Left hindlimb (tissue), 1 donor: ENCODE measurements around the gene C2orf81.
A peak's percentile ranks its signal among the peaks of the same experiment; 100 is the strongest.
"Not testable (repeated sequence)": the region's sequence is repeated elsewhere in the genome, so short reads cannot be mapped to it uniquely, and the experiment has no call there.

Experiments used
- DNase-seq: peaks from one replicate; pipeline ENCODE4 v3.0.0-alpha.2; 2018

C2orf81 gene

DNA sequence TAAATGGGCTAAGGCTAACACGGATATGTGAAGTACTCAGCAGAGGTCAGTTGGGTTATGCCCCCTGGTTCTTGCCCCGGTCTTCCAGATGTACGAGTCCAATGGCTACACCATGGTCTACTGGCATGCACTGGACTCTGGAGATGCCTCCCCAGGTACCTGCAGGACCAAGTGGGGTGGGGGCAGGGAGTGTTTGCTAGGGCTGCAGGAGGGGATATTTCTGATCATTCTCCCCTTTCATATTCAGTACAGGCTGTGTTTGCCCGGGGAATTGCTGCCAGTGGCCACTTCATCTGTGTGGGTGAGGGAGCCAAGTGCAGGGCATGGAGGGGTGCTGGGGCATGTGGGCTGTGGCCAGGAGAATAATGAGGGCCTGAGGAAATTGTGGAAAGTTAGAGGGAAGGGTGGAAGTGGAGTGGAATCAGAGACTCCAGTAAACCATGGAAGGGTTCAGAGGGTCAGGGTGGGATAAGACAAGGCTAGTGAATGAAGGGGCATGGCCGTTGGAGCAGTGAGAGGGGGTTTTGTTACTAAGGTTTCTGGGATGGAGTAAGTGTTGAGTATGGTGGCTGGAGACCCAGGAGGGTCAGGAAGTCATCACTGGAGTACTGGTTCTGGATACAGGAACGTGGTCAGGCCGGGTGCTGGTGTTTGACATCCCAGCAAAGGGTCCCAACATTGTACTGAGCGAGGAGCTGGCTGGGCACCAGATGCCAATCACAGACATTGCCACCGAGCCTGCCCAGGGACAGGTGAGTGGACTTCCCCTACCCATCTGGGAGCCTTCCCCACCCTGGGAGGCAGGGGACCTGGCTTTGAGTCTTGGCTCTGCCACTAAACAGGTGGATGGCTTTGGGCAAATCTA lies 2.0 kb upstream of the C2orf81 start:
- no peak for DNase-seq

DNA sequence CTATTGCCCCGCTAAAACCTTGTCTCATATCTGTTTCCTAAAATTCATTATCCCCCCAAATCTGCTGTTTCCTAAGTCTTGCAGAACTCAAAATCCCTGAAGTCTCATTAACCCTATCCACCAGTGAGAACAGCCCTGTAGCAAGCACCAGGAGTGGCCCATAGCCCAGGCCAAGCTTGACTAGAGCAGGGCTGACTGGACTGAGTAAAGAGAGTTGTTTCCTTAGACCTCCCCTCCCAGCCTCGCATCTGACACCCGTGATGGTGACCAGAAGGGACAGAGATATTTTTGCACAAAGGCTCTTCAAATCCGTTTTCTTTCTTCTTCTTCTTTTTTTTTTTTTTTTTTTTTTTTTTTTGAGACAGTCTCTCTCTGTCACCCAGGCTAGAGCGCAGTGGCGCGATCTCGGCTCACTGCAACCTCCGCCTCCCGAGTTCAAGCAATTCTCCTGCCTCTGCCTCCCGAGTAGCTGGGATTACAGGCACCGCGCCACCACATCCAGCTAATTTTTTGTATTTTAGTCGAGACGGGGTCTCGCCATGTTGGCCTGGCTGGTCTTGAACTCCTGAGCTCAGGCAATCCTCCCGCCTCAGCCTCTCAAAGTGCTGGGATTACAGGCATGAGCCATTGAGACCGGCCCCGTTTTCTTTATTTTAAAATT lies 846 bp downstream of the C2orf81 start:
- DNase-seq = not testable (repeated sequence)

DNA sequence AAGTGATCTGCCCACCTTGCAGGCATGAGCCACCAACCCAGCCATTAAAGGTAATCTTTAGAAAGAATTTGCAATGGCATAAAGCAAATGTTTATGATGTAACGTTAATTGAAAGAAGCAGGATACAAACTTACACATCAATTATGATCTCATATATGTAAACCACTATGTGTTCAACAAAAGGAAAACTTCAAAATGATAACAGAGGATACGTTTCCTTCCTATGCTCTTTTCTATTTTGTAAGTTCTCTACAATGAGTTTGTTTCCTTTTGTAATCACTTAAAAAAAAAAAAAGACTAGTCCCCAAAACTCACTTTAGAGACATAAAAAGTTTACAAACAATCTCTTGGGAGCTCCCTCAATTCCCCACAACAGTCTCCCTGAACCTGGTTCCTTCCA lies 1.4 kb downstream of the C2orf81 start:
- no peak for DNase-seq

DNA sequence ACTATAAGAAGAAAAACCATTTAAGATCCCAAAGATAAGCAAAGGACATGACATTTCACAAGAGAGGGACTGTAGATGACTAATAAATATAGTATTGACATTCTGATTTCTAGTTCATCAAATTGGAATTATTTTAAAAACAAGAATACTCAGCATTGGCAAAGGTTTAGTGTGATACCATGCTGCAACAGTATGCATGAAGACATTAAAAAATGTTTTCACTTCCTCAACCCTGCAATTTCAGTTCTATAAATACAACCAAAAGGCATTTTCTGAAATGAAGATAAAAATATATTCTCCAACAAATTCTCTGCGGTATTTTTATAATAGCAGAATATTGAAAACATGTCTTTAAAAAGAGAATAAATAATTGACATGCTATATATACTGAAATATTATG lies 2.1 kb downstream of the C2orf81 start:
- no peak for DNase-seq

DNA sequence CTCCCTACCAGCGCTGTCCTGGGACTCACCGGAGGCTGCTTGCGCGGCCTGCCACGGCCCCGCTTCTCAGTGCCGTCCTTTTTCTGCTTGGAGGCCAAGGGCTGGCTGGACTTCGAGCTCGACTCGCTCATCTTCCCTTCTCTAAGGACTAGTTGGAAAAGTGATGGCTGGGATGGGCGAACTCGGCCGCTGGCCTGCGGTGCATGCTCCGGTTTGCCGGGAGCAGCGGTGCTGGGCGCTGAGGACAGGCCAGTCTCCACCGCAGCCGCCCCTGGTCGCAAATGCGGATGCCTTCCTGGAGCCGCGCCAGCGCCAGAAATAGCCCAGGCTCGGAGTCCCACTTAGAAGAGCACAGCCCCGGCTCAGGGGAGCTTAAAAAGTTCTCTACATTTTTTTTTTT lies 3.1 kb downstream of the C2orf81 start:
- no peak for DNase-seq

DNA sequence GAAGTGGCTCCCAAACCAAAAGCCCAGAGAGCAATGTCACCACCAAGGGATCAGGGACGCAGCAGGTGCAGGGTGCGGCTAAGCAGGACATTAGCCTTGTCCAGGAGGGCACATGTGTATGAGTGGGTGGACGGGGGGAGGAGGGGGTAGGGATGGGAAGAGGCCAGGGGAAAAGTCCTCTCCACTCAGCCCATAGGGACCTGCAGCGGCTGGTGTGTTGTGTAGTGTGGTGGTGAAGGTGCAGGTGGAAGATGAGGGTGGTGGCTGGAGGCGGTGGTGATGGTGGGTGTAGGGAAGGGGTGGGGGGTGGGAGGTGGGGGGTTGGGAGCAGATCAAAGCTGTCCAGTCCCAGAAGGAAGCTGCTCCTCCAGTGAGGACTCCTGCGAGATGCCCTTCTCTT lies 3.7 kb downstream of the C2orf81 start:
- DNase-seq = no peak

DNA sequence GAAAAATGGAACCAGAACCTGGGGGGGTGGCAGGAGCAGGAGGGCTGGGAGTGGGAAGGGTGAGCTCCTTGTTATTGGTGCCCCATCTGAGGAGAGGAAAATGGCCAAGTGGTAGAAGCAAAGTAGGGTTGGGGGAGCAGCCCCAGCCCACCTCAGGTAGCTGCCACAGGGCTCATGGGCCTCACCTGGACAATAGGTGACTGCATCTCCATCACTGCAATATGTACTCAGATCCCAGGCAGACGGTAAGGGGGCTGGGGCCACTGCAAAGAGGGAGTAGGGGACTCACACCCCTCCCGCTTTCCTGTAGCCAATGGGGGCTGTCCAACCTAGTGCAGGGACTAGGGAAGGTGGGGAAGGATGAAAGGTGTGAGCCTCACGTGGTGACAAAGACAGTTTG lies 4.2 kb downstream of the C2orf81 start:
- DNase-seq = no peak

DNA sequence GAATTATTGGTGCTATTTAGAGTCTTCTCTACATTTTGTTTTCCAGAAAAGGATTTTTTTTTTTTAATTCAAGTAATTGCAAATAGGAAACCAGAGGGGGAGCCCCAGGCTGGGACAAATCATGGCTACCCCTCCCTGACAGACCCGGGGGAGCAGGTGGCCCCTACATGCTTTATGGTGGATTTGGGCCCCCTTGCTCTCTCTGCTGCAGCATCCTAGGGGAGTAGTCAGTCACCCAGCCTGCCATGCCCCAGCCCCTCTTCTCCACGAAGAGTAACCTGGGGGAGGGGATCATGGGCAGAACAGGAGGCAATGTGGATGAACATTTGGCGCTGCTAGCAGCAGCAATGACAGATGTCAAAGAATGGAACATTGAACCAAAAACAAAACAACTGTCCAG lies 4.6 kb downstream of the C2orf81 start:
- no peak for DNase-seq

DNA sequence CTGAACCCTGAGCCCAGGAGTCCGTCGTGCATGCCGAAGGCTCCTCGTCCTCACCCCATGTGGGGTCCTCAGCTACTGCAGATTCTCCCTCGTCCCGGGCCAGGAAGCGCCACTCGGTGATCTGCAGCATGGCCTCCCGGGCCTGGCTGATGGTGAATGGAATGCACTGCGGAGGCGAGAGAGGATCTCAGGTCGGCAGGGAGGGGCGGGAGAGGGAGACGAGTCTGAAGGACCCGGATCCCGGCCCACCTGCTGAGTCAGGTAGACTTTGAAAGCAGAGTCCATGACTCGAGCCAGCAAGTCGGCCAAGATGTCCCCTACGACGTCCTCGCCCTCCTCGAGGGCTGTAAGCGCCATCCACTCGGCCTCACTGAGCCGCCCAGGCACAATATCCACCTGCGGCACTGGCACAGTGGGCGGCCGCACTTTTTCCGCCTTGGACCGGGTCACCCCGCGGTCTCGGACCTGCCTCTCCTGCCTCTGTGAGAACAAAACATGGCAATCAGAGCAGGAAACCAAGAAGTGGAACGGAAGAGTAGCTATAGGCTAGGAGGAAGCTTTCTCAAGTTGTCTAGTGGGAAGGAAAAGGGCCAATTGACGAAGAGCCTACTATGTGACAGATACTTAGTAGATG lies 5.5 kb downstream of the C2orf81 start:
- no peak for DNase-seq

DNA sequence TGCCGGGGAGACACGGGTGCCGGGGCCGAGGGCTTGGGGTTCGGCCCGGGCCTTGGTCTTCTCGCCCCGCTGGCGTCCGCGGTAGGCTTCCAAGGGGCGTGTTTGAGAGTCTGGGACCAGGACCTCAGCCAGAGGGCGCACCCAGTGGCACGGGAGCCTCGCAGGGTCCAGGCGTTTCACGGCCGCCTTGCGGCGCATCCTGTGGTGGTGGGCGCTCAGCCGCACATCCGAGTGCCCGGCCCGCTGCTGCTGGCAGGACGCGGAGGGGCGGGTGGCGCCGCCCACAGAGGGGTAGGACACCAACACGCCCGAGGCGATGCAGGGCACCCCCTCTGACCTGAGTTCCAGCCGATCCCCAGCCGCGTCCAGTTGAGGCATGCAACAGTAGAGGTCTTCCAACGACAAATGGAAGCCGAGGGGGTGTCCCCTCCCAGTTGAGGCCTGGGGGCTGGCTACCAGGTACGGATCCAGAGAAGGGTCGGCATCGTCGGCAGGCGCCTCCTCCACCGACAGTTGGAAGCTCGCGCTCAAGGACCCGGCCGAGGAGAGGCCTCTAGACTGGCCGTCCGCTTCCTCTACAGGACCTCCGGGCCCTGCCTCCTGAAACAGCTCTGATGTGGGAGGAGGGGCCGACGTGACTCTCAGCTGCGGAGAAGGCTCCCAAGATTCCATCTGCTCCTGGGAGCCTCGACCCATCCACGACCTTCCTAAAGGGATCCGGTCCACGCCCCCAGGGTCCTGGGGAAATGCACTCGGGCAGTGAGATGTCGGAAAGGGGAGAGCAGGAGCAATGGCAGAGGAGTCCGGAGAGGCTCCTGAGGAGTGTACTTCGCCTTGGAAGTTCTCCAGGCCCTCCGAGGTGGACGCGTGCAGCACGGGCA lies 6.3 kb downstream of the C2orf81 start:
- DNase-seq = peak; percentile 77

DNA sequence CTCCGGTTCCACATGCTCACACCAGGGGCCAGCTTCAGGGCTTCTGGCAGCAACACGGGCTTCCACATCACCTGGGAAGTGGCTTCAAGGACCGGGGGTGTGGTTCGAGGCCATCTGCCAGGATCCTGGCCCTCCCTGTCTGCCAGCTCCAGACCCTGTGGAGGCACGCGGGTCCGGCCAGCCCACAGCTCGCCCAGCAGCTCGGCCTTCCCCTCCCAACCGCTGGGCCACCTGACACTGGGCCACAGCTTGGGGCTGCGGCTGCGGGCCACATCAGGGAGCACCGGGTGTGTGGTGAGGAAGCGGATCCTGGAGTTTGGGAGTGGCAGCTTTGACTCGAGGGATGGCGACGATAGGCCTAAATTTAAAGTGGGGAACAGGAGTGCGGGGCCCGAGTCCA lies 7.0 kb downstream of the C2orf81 start:
- no peak for DNase-seq

DNA sequence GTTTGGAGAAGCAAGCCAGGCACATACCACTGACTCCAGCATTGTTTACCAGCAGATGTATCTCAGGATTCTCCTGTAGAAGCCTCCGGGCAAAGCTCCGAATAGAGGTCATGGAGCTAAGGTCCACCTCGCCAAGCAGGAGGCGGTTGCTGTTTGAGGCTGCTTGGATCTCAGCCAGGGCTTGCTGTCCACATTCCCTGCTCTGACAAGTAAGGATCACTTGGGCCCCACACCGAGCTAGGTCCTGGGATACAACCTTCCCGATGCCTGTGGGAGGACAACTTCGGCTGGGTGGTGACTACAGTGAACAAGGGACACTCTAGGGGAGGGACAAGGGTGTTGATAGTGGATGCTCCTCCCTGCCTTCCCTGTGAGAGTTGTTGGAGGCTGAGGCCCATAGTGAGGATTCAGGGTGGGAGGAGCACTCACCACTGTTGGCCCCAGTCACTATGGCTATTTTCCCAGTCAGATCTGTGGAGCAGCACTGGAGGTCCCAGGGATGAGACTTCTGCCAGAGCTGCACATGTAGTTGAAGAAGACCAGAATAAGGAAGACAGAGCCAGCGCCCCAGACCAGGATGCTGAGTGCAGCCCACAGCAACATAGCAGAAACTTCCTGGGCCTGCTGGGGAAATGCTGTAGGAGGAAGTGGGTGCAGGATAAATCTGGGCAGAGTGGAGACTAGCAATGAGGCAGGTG lies 8.3 kb downstream of the C2orf81 start:
- no peak for DNase-seq

DNA sequence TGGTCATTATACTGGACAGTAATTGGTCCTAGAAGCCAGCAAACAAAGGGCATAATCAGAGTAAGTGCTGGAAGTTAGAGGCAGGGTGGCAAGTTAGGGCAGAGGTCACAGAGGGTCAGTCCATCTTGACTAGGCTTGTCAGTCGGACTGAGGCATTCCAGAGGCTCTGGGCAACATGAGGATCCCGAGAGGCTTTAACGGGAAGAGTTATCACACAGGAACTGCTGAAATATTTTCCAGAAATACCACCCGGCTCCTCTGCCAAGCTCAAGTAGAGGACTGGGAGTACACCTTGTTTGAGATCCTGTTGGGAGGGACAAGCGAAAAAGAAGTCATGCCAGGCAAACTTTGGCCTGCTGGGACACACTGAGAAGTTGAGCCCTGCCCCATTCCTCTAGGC lies 13.7 kb downstream of the C2orf81 start:
- DNase-seq = no peak

DNA sequence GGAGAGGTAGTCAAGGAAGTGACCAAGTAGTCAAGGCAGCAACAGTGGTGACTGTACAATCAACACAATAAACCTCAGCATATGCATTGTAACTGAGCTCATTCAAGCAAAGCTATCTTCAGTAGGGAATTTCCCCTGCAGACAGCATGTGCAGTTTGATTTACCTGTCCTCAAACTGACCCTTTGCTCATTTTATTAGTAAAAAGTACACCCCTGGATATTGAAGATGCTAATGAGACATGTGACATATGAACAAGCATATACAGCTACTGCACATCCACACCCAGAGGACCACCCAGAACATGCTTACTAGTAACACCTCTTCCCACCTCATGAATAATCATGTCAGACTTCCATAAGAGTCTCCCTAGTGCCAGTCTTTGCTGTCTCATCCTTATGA lies 15.4 kb downstream of the C2orf81 start:
- no peak for DNase-seq

DNA sequence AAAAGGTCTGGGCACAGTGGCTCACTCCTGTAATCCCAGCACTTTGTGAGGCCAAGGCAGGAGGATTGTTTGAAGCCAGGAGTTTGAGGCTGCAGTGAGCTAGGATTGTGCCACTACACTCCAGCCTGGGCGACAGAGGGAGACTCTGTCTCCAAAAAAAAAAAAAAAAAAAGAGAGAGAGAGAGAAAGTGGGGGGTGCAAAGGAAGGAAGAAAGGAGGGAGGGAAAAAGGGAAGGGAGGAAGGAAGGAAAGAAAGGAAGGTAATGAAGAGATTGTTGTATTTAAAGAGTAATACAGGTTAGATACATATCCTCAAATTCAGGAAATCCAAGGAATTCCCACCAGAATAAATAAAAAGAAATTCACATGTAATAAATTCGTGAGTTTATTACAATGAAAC lies 19.5 kb downstream of the C2orf81 start:
- DNase-seq = no peak

DNA sequence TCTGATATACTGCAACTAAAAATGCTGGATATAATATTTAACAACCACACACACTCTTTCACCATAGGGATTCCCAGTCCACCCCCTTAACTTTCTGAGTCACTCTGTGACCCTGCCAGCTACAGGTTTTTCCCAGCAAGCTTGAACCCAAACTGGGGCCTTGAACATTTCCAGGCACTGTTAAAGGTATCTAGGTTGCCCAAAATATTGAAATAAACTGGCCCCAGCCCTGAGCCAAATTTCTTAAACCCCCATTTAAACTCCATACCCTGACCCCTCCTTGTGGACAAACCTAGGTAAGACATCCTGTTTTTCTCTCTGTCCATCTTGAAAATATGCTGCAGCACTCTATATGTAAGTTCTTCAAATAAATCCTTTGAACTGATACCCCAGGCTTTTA lies 21.6 kb downstream of the C2orf81 start:
- no peak for DNase-seq

DNA sequence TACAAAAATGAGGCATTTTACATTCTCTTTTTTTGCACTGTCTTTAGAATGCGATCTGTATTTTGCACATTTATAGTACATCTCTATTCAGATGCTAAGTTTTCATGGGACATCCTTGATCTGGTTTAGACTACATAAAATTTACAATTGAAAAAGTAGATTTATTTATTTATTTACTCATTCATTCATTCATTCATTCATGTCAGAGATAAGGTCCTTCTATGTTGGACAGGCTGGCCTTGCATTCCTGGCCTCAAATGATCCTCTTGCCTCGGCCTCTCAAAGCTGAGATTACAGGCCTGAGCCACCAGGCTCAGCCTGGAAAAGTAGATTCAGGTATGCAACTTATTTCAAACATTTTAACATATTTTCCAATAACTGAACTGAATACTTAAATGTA lies 25.3 kb downstream of the C2orf81 start:
- DNase-seq = no peak

DNA sequence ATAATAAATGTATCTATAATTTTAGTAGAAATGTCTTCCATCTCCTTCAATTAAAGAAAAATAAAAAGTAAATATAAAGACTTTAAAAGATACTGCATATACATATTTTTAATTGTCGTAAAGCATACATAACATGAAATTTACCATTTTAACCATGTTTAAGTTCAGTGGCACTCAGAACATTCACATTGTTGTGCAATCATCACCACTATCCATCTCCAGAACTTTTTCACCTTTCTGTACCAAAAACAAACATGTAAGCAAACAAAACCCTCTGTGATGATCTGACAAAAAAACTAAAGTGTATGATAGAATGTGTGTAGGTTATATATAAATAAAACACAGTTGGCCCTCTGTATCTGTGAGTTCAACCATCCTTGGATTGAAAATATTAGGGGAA lies 27.9 kb downstream of the C2orf81 start:
- no peak for DNase-seq

DNA sequence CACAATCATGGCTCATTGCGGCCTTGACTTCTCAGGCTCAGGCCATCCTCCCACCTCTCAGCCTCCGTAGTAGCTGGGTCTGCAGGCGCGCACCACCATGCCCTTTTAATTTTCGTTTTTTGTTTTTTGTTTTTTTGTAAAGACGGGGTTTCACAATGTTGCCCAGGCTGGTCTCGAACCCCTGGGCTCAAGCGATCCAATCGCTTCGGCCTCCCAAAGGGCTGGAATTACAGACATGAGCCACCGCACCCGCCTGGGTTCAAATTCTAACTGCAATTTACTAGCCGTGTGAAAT lies 29.0 kb downstream of the C2orf81 start:
- DNase-seq = no peak

DNA sequence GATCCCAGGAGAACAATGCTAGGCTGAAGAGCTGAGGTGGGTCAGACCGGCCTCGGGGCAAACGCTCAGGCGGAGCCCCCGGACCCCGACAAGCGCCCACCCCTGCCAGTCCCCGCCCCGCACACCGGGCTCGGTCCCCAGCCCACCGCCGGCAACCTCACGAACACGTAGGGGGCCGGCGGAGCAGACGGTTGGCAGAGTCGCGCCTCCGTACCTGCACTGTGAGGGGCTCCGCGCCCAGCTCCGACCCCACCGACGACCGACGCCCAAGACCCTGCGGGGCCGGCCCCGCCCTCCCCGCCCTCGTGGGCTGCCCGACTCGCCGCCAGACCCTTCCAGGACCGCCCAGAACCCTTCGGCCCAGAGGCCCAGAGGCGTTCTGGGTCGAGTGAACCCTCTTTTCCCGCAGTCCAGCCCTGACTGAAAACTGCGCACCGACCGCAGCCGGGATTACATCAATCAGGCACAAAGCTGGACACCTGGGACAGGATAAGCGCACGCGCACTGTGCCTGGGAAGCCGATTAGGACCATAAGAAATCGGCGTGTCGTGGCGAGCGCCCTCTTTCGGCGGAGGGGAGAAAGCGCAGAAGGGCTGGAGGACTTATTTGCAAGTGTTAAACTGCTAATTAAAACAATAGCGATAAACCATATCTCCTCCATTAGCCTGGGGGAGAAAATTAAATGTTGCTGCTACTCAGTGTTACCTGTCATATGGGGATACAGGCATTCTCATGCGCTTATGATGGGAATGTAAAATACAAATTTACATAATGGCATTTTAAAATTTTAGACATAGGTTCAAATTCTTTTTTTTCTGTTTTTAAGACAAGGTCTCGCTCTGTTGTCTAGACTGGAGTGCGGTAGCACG lies 29.6 kb downstream of the C2orf81 start:
- DNase-seq = peak; percentile 94

DNA sequence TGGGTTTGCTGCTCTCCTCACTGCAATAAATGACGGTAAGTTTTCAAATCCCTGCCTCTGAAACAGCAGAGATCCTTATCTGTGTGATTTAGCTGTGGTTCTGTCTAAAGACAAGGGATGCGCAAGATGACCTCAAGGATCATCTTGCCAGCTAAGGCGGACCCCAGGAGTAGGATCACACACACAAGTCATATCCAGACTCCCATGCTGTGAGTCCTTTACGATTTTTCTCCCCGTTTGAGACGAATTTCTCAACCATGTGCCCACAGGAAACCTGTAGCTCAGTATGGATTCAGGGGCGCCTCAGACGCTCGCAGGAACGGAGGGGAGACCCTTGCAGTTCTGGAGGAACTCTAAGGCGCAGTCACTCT lies 30.2 kb downstream of the C2orf81 start:
- no peak for DNase-seq

DNA sequence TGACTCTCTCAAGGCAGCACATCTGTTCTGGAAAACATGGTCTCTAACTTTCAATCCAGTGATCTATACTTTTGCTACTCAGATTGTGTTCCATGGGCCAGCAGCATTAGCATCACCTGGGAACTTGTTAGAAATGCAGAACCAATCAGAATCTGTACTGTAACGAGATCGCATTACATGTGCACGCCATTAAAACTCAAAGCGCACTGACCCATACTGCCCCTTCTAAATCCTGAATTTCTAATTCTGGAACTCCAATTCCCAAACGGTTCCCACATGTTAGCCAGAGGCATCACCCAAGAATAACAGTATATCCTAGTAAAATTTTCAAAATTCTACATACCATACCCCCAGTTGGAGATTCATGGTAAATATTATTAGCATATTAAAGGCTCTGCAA lies 30.8 kb downstream of the C2orf81 start:
- no peak for DNase-seq
